Sigmoid colon (tissue), 7 donors: ENCODE results near the gene USP6. TPM values are rescaled to one million over a fixed set of nuclear protein-coding genes. Genes with fewer than 3 reads are reported as not detected.
"Not testable (repeated sequence)": the region's sequence is repeated elsewhere in the genome, so short reads cannot be mapped to it uniquely, and the experiment has no call there.

ENCODE experiments used
- DNase-seq: peaks from one replicate; pipeline ENCODE4 v3.0.0-alpha.2; 2019
- H3K27ac ChIP-seq, 4 donors: fragments of 200-600 bp; sonication (generic); one replicate each; pipeline ENCODE4 v1.5.1; 2016 to 2019; ENCODE audit warnings: mild to moderate bottlenecking in 1 of 4
- H3K27me3 ChIP-seq, 3 donors: fragments of 200-600 bp; sonication (generic); one replicate each; pipeline ENCODE4 v1.5.1; 2019; ENCODE audit warnings: mild to moderate bottlenecking in 1 of 3
- H3K36me3 ChIP-seq, 4 donors: fragments of 200-600 bp; sonication (generic); one replicate each; pipeline ENCODE4 v1.5.1; 2016 to 2019
- H3K4me1 ChIP-seq, 4 donors: fragments of 200-600 bp; sonication (generic); one replicate each; pipeline ENCODE4 v1.5.1; 2017 to 2019
- H3K4me3 ChIP-seq, 4 donors: fragments of 200-600 bp; sonication (generic); one replicate each; pipeline ENCODE4 v1.5.1; 2017 to 2019; ENCODE audit warnings: mild to moderate bottlenecking in 2 of 4, moderate library complexity in 1 of 4
- H3K9me3 ChIP-seq, 4 donors: fragments of 200-600 bp in 3 of 4; sonication (generic) in 3 of 4; one replicate each; pipeline versions ENCODE4 v1.5.1 to v1.6.1; 2013 to 2019
- CTCF ChIP-seq, 4 experiments: fragments of 450-650 bp in 3 of 4; fragments of 200-600 bp in 1 of 4; IDR thresholded peaks; one replicate each; pipeline ENCODE4 v1.5.1; 2016 to 2019; ENCODE audit warnings: antibody characterized with exemption in 4 of 4, mild to moderate bottlenecking in 3 of 4, moderate library complexity in 2 of 4
- EP300 ChIP-seq, 4 donors: sonication (generic); formaldehyde crosslinking; IDR thresholded peaks; one replicate each; pipeline ENCODE4 v1.6.1; 2017; ENCODE audit warnings: antibody characterized with exemption in 4 of 4
- POLR2A ChIP-seq, 2 donors: fragments of 450-650 bp; IDR thresholded peaks; one replicate each; pipeline ENCODE4 v1.6.1; 2016; ENCODE audit warnings: antibody characterized with exemption in 2 of 2, mild to moderate bottlenecking in 2 of 2, moderate library complexity in 2 of 2
- POLR2AphosphoS5 ChIP-seq, 4 donors: sonication (generic); formaldehyde crosslinking; IDR thresholded peaks; one replicate each; pipeline ENCODE4 v1.6.1; 2017; ENCODE audit warnings: antibody characterized with exemption in 4 of 4
- WGBS, 2 donors: extraction: QIAGEN DNeasy Blood & Tissue Kit; methylation state at CpG; one replicate each; pipeline ENCODE4 v1.1.7; 2013; 5-methylcytosine and 5-hydroxymethylcytosine counted together
- intact Hi-C: fragments of 100-400 bp; cut with DNase I; formaldehyde crosslinking; loops from one replicate; pipeline ENCODE4 v1.15.1; 2023
- polyA plus RNA-seq, 3 donors: library from polyadenylated mRNA; stranded (reverse); fragments of 200-250 nt; gene quantifications; one replicate each; pipeline ENCODE4 v1.2.3, GENCODE V29; 2013
- total RNA-seq, 4 donors: library from RNA; depleted of rRNA; stranded (reverse); fragments of >200 nt; gene quantifications; one replicate each; pipeline ENCODE4 v1.1.0, GENCODE V29; 2016
- donor health status: healthy with polysubstance abuse.
- donor health status: Bipolar disorder and iron deficiency.
- donor health status: healthy.

The USP6 gene
- total RNA-seq (1 to 10 TPM in 1 of 4 donors, not detected in 3; 2.5 TPM), polyA plus RNA-seq (under 1 TPM in 1 of 3 donors, not detected in 2; 0.06 TPM)

DNA sequence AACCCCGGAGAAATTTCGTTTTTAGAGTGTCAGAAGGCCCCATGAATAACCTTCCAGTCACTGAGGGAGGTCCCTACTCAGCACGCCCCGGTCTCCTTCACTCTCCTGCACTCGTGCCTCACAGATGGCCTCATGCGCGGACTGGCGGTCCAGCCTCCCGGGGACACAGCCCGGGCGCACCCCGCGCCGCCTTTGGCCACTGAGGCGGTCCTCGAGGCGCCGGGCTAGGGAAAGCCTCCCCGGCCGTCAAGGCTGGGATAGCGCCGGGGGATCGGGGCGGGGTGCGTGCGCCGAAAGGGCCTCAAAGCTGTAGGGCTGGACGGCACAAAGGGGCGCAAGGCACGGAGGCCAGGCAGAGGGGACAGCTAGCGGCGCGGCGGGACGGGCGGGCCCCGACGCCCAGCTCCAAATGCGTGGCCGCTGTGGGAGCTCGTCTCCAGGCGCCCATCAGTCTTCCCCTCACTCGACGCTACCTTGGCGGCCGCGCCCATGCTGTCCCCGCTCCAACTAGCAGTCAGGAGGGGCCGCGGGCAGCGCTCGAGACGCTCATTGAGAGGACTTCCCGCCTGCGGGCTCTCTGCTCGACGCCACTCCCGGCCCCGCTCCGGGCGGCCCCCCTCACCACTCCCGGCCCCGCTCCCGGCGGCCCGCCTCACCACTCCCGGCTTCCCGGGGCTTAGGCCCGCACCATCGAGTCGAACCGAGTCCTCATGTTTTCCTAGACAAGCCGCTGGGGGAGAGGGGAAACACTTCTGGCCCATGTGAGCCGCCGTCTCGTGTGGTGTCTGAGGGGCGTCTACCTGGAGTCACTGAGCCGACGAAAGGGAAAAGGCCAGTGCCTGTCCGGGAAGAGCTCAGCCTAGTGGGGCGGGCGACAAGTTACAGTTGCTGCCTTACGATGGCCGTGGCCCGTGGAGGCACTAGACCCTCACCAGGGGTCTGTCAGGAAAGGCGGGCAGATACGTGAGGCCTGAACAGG lies at the start of gene USP6:
TSS of gene USP6 (plus strand) at position 360 of the 979 bp plus-strand sequence. CDS start 14,336 bp downstream, outside the sequence.
- no peak for DNase-seq
- Histone ChIP-seq H3K4me3 (peak within 1 kb of the TSS in 1 of 4 donors; percentile 40), H3K4me1 (peaks cover 0 to 14% (median 5%) of the 10 kb centered on the region in 4 donors), H3K27me3 (peaks cover 6 to 38% (median 8%) of the 10 kb centered on the region in 3 donors), H3K36me3 (no peaks in the 10 kb centered on the region), H3K9me3 (no peaks in the 10 kb centered on the region), H3K27ac (peak within 1 kb of the TSS in 1 of 4 donors; percentile 68)
- TF ChIP-seq CTCF (IDR thresholded peaks at IDR 0.05) (no peak), POLR2A (IDR thresholded peaks at IDR 0.05) (no peak), POLR2AphosphoS5 (IDR thresholded peaks at IDR 0.05) (peak in 1 of 4 donors; percentile 61)
- intact Hi-C loops, result no loop called here
- WGBS, 2 donors, result 26 to 50% methylated on average over 87 of the region's 87 CpGs

- 95 to 97% methylated on average over 3 of the region's 3 CpGs for WGBS, 2 donors
- Histone ChIP-seq H3K27ac (no peak overlapping the region), H3K27me3 (no peaks in the 10 kb centered on the region), H3K9me3 (no peaks in the 10 kb centered on the region), H3K4me1 (no peaks in the 10 kb centered on the region), H3K4me3 (no peak overlapping the region), H3K36me3 (no peaks in the 10 kb centered on the region)
- TF ChIP-seq EP300 (IDR thresholded peaks at IDR 0.05) (no peak), POLR2A (IDR thresholded peaks at IDR 0.05) (no peak), CTCF (IDR thresholded peaks at IDR 0.05) (no peak), POLR2AphosphoS5 (IDR thresholded peaks at IDR 0.05) (no peak)
- no peak for DNase-seq
- intact Hi-C loops, result no loop called here
Observed at GRCh38 chr17:5068236-5068635, 47.6 kb upstream of the USP6 start.

GRCh38 chr17:5069724-5070123 lies 46.1 kb upstream of the USP6 start:
- Histone ChIP-seq H3K9me3 (no peaks in the 10 kb centered on the region), H3K27me3 (no peaks in the 10 kb centered on the region), H3K27ac (no peak overlapping the region), H3K36me3 (no peaks in the 10 kb centered on the region), H3K4me3 (no peak overlapping the region), H3K4me1 (no peaks in the 10 kb centered on the region)
- no peak for DNase-seq
- intact Hi-C loops, result no loop called here
- no peak for TF ChIP-seq CTCF (IDR thresholded peaks at IDR 0.05)
- no peak for TF ChIP-seq EP300 (IDR thresholded peaks at IDR 0.05)
- TF ChIP-seq POLR2AphosphoS5 (IDR thresholded peaks at IDR 0.05), result no peak
- 78 to 85% methylated on average over 4 of the region's 4 CpGs for WGBS, 2 donors

DNA sequence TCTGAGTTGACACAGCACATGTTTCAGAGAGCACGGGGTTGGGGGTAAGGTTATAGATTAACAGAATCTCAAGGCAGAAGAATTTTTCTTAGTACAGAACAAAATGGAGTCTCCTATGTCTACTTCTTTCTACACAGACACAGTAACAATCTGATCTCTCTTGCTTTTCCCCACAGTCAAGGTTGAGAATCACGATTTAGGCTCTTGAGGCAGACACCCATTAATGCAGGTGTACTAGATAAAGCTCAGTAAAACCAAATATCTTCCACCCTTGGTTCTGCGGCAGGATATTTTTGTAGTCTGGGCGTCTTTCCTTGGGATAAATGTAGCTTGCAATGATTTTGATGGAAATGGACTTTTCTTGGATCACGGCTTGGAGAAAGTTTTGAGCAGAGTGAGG lies 40.4 kb upstream of the USP6 start:
- H3K27me3 ChIP-seq, H3K27ac ChIP-seq, H3K9me3 ChIP-seq, H3K4me3 ChIP-seq, DNase-seq, H3K36me3 ChIP-seq: not testable (repeated sequence)
- intact Hi-C loops, result loop anchor here (5.0 kb wide), 2 partner anchors 37 to 117 kb away; partner anchors contain the start of genes ZNF232 and ZNF594
- WGBS, 2 donors, result 91 to 92% methylated on average over 4 of the region's 5 CpGs
- H3K4me1 ChIP-seq, result peaks cover 0 to 22% (median 14%) of the 10 kb centered on the region in 4 donors

GRCh38 chr17:5077275-5077674 lies 38.6 kb upstream of the USP6 start:
- H3K4me1 ChIP-seq, result peaks cover 0 to 22% (median 14%) of the 10 kb centered on the region in 4 donors
- not testable (repeated sequence) for H3K9me3 ChIP-seq, H3K36me3 ChIP-seq, H3K27me3 ChIP-seq, DNase-seq
- peak overlapping the region; percentile 72 to 92 (median 85) for H3K4me3 ChIP-seq
- 97 to 98% methylated on average over 24 of the region's 24 CpGs for WGBS, 2 donors
- peak overlapping the region; percentile 80 to 86 (median 85) for H3K27ac ChIP-seq
- intact Hi-C loops, result loop anchor here (5.0 kb wide), 2 partner anchors 35 to 115 kb away; partner anchors contain the start of genes ZNF232 and ZNF594
